Activated CD4-positive, alpha-beta T cell treated with anti-CD3 and anti-CD28 coated beads, Interleukin-2, amount 50 U/mL, for 48 hours (primary cell): Measurements from ENCODE around the gene MIP.
"Not testable (repeated sequence)": the region's sequence is repeated elsewhere in the genome, so short reads cannot be mapped to it uniquely, and the experiment has no call there.

Source experiments
- DNase-seq, 2 experiments: peaks; one replicate each; pipeline ENCODE4 v3.0.0-alpha.2; 2020

MIP gene

DNA sequence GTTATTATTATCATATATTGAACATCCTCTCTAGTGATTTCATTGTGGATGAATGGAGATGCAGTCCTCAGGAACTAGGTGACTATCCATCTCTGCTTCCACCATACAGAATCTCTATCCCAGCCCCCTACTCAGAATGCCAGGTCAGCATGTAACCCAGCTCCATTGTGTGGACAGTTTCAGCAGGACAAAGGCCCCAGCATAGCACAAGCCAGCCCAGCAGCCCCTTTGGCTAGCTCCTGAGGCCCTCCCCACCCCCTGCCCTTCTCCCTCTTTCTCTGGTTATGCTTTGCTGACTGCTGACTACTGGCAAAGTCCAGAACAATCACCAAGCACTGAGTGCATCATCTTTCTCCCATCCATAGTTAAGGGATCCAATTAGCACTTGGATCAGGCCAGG is 8.1 kb upstream of the MIP start:
- DNase-seq, result no peak

DNA sequence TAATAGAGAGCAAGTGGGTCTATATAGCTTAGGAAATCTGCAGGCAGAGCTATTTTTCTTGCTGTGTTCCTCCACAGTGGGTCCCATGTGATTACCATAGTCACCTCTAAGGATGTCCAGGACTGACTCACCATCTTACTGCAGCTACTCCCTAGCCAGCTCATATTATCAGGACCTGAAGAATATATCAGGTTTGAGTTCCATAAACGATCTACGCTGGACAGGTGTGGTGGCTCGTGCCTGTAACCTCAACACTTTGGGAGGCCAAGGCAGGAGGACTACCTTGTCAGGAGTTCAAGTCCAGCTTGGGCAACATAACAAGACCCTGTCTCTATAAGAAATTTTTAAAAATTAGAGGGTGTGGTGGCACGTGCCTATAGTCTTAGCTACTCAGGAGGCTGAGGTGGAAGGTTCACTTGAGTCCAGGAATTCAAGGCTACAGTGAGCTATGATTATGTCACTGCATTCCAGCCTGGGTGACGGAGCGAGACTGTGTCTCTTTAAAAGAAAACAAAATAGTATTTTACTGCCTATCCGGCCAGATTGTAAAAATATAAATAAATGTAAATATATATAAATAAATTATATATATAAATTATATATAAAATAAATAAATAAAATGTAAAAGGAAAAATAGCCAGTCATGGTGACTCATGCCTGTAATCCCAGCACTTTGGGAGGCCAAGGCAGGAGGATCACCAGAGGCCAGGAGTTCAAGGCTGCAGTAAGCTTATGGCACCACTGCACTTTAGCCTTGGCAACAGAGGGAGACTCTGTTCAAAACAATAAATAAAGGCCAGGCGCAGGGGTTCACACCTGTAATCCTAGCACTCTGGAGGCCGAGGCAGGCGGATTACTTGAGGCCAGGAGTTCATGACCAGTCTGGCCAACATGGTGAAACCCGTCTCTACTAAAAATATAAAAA is 7.0 kb upstream of the MIP start:
- DNase-seq, result no peak

DNA sequence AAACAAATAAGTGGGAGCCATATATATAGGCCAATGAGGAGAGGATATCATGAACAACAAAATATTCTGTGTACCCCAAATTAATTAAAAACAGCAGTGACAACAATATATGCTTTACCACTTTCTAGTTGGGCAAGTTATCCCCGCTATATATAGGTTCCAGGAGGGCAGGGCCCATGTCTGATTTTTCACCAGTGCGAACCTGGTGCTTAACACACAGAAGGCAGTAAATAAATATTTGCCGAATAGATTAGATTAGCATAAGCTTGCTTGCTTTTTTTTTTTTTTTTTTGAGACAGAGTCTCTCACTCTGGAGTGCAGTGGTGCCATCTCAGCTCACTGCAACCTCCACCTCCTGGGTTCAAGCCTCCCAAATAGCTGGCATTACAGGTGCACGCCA is 3.4 kb upstream of the MIP start:
- DNase-seq, result no peak

DNA sequence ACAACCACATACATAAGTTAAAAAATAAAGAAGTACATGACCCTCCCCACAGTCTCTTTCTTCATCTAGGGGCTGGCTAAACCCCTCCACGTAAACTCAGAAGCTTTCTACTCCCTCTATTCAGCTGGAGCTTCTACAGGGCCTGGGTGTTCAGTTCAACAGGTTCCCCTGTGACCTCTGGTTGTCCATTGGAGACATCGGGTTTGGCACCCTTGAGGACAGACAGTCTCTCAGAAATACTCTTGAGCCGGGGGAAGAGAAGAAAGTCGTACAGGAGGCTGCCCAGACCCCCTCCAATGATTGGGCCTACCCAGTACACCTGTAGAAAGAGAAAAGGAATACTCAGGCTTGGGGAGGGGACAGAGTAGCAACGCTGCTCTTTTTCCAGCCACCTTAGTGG is 3.3 kb downstream of the MIP start:
- no peak for DNase-seq

DNA sequence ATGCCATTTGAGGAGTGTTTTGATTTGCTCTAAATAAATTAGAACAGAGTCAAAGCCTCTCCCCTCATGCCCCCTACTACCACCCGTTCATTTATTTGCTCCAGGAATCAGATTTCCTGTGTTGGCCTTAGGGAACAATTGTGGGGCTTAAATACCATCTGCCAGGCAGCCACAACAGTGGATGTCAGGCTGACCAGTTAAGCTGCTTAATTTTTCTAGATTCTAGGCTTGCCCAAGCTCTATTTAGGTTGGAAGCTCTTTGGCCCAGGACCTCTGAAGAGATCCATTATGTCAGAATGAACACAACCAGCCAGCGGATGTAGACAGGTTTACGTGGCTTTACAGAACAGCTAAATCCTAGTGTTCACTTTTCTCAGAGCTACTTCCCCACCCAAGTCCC is 4.2 kb downstream of the MIP start:
- DNase-seq, result no peak

DNA sequence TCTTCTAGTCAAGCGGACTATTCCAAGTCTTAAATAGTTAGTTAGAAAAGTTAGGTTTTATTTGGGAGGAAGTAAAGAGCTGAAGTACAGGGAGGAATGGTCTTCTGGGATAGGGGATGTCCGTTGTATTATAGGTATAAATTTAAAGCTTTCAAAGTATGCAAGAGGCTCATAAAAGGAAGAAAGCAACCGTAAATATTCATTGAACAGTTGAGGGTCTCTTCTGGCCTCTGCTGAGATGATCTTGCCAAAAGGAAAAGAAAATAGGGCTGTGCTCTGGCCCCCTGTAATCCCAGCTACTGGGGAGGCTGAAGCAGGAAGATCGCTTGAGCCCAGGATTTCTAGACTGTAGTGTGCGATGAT is 4.9 kb downstream of the MIP start:
- no peak for DNase-seq

DNA sequence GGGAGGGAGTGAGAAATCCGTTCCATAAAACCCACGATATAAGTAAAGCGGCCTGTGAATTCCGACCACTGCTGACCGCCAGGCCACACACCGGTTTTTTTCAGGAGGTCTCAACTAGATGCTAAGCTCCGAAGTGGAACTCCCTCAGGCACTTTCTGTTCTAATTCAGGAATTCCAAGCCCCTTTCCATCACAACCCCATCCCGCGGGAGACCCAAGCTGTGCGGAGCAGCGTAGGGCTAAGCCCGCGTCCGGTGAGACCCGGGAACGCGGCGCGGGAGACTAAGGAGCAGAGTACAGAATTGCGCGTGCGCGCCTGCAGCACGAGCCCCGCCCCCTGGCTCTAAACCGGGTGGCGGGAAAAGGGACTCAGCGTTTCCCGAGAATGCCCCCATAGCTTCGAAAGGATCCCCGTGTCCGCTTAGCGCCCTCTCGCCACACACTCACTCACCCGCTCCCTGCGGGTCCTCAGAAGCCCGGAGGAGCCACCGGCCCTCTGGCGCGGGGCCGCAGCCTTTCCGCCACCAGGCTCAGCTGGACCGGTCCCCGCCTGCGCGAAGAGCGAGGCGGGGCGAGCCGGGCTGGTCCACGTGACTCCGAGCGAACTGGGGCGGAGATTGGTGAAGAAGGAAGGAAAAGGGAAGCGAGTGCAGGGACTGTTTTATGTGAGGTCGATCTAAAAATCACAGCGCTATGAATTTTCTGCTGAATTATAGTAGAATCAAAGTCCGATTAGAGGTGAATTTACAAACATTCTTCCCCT is 5.4 kb downstream of the MIP start, which contains the start of gene TIMELESS:
TIMELESS (minus strand) TSS at position 567 of the 762 bp plus-strand sequence. CDS start 15,256 bp downstream, outside the sequence.
- peak; percentile 84 to 90 for DNase-seq

DNA sequence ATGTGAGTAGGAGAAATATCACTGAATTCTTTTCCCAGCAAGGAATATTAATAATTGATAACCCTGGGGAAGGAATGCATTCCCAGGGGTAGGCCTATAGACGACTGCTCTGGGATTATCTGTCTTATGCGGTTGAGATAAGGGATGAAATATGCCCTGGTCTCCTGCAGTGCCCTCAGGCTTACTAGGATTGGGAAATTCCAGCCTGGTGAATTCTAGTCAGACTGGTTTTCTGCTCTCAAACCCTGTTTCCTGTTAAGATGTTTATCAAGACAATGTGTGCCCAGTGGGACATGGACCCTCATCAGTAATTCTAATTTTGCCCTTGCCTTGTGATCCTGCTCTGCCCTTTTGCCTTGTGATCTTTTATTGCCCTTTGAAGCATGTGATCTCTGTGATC is 11.2 kb downstream of the MIP start:
- DNase-seq, result not testable (repeated sequence)

DNA sequence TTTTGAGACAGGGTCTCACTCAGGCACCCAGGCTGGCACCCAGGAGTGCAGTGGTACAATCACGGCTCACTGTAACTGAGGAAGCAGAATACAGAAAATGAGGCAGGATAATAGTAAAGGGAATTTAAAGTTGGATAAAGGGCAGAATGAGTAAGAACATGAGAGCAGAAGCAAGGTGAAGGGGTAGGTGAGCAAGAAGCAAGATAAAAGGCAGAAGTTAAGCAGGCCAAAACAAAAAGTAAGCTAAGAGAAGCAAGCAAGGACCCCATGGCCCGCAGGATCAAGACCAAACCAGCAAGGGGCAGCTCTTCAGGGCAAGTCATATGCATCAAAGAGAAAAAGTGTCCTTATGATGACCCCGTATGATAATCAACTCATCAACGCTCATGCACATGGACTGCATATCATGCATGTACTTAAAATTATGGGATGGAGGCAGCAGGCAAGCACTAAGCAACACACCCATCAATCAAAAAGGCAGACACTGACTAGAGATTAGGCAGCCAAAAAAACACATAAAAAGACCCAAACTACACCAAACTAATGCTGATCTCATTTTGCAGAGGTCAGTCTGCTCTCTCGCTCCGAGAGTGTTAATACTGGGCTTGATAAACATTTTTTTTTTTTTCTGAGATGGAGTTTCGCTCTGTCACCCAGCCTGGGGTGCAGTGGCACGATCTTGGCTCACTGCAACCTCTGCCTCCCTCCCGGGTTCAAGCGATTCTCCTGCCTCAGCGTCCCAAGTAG is 16.9 kb downstream of the MIP start:
- DNase-seq, result no peak

DNA sequence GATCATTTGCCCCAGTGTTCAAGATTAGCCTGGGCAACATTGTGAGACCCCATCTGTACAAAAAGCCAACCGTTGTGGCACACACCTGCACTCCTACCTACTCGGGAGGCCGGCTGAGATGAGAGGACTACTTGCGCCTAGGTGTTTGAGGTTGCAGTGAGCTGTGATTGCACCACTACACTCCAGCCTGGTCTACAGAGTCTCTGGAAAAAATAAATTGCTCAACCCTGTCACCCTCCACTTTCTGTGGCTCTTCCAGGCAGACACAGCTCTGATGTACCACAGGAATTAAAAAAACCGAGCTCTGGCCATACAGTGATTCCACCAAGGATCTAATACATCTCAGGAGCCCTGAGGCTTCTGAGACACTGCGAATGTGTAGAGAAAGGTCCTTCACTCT is 19.6 kb downstream of the MIP start:
- DNase-seq, result no peak

DNA sequence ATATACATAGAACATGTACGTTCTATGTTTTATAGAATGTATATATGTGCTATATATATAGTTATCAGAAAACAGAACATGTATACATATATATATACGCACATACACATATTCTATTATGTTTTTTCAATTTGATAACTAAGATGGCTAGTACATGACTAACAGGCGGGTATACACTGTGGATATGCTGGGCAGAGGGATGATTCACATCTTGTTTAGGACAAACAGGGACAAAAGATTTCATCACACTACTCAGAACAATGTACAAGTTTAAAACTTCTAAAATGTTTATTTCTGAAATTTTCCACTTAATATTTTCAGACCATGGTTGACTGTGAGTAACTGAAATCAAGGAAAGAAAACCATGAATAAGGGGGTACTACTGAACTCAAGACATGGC is 22.6 kb downstream of the MIP start:
- DNase-seq, result no peak

DNA sequence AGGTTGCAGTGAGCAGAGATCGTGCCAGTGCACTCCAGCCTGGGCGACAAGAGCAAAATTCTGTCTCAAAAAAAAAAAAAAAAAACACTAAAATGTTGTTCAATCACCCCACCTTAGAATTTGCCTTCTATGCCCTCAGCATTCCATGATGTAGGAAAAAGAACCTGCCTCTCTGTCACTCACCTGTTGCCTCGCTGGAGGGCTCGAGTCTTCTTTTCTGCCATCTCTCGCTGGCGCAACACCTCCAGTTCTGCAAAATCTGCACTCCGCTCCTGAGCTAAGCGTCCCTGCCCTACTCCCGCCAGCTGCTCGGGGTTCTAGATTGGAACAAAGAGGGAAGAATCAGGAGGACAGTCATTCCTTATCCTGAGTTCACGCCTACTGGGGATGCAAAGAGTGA is 23.2 kb downstream of the MIP start:
- DNase-seq, result no peak

DNA sequence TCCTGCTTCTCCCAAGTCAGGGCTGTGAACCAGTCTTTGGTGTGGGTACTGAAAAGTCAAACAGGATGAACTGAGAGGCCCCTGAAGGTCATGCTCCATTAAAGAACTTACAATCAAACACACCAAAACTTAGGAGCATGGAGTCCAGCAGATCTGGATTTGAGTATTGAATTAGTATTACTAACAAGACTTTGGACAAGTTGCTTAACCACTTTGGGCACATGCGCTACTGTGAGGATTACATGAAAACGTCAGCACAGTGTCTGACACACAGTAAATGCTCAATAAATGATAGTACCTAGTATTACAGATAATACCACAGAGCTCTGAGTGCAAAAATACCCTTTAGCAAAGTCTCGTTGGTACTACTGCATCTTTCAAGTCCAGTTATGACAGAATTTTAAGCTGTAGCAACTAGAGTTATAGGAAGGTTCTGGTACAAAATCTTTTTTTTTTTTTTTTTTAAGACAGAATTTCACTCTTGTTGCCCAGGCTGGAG is 28.5 kb downstream of the MIP start:
- no peak for DNase-seq

DNA sequence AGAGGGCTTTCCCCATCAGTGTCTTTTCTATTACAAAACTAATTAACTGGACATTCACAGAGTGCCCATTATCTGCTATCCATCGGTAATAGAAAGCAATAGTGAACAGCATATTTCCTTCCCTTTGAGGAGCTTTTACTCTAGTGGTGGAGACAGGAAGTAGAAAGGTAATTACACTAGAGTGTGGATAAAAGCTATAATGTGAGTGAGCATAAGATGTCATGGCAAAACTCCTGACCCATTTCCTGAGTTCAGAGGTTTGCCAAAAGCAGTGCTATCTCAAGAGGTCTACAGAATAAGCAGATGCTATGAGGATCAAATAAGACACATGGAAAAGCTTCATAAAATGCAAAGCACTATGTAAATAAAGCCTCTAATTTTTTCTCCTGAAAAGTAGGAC is 29.3 kb downstream of the MIP start:
- no peak for DNase-seq

DNA sequence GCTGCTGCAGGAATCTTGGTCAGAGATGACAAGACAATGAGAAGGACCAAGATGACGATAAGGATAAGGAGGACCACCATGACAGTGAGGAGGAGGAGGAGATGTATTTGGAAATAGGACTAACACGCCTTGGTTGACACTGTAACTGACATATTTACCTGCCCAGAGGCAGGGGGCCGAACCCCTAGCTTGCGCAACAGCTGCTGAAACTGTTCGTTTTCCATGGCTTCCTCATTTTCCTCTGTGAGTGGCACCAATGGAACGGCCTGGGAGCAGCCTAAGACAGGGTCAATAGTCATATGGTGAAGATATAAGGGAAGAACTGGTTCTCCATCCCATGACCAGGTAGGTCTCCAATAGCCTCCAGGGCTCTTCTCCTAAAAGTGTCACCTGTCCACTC is 34.0 kb downstream of the MIP start:
- no peak for DNase-seq

DNA sequence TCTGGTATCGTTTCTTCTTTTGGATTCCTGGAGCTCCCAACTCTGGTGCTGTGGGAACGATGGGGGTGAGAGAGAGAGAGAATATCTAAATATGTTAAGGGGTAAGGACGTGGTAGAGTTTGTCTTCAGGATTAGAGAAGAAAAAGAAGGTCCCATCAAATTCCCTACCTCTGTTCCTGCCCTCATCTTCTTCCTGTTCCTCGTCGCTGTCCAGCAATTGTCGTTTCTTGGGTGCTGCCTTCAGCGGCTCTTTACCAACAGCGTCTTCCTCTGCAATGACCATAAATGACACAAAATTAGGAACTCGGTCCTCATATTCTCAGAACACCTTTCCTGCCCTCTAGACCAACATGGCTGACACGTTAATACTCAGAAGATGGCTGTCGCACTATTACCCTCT is 36.7 kb downstream of the MIP start:
- no peak for DNase-seq

DNA sequence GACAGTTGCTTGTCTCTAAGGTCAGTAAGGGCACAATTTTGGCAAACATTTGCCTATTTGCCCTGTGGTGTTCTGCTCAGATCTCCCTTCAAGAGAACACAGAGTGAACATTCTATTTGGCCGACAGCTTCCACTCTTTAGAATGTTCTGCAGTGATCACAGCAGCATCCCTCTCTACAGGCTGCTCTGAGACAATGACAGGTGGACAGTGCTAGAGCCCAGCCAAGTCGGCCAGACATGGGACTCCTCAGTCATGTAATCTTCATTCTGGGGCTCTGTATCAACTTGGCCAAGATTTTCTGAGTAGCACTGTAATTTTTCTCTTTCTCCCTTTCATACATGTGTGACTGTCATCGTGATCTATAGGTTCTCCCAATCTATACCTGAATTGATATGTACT is 40.1 kb downstream of the MIP start:
- DNase-seq, result no peak

DNA sequence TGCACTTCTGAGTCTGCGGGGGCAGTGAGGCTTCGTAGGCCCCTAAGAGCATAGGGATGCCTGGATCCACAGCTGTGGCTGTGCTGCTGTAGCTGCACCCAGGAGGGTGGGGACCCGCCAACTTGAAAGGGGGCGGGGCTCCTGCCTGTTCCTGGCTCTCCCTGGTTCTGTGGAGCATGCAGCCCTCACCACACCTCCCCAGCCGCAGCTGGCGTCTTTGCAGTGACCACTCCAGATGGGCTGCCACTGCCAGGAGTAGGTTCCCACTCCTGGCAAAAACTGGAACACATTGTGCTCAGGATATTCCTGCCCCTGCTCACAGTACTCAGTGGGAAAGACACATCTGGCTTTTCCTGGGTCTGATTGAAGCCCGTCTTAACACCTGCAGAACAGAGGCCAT is 41.1 kb downstream of the MIP start:
- DNase-seq, result no peak

DNA sequence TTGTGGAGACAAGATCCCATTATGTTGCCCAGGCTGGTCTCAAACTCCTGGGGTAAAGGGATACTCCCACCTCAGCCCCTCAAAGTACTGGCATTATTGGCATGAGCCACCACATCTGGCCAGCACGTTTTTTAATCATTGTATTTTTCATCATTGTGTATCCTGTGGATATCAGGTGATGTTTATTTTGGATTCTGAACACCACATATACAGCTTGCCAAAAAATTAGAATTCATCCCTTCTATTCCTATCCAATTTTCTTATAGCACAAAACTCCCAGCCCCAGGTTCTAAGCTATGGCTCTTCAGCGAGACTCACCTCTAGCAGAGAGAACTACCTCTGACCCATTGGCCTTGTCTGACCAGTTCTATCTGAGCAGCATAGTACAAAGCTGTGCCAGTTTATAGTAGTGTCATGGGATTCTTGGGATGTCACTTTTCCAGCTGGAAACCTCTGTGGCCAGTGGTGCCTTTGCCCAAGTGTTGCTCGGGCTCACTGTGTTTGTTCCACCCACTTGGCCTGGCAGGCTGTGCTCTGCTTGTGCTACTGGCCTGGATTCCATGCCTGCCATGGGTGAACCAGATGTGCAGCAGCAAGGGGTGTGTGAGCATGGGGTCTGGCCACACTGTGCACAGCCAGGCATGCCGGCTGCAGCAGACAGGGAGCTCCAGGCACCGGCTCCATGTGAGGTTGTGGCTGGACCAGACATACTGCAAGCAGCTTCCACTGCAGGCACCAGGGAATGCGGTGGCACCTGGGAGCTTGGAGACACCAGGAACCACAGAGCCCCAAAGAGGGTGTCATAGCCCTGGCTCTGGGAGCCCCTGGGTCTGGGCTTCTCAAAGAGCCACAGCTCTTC is 42.4 kb downstream of the MIP start:
- DNase-seq, result no peak

DNA sequence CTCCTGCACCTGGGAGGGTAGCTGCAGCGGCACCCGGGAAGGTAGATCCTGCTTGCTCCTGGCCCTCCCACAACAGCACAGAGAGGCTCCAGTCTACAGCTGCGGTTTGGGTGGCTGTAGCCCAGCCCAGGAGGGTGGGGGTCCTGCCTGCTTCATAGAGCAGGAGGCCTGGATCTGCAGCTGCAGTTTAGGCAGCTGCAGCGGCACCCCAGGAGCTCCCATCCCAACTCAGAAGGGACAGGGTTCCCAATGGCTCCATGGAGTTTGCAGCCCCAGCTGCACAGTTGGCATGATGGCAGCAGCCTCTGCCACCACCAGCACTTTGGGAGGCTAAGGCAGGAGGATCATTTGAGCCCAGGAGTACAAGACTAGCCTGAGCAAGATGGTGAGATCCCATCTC is 43.7 kb downstream of the MIP start:
- no peak for DNase-seq

DNA sequence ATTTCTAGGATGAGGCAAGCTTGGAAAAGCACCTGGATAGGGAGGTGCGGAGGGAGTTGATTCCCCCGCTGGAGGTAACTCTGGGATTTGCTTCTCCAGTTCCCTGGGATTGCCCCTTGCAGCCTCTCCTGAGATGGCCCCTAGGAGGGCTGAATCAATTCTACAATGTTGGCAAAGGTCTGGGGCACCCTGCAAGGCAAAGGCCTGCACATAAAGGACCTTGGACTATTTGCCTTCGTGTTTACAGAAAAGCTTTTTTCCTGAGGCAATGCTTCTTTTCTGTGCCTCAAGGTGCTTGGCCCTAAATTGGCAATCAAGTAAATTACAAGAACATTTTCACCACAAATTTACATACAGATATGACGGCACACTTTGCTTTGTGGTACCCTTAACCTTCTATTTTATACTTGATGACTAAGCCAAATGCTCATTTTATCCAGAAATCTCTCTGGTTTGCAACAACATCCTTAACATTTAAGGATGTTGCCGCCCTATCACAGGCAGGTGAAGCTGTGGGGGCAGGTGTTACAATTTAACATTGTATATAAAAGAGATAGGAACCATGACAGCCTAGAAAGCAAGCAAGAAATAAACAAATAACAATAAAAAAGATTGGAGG is 45.5 kb downstream of the MIP start:
- no peak for DNase-seq

DNA sequence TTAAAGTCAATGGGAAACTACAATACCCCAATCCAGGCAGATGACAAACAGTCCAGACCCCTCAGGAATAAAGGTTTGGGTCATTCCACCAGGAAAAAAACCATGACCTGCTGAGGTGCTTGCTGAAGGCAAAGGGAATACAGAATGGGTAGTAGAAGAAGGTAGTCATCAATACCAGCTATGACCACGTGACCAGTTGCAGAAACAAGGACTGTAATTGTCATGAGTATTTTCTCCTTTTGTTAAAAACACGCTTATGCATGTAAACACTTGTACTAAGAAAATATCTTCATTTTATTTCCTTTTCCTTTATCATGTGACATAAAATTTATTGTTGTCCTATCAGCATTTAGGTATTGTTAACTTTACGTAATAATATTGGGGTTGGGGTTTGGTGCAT is 50.2 kb downstream of the MIP start:
- DNase-seq, result not testable (repeated sequence)
